Measurements from ENCODE around the gene IFT81. TPM values are rescaled to one million over a fixed set of nuclear protein-coding genes. Genes with fewer than 3 reads are reported as not detected.

Gene IFT81
- total RNA-seq, 4 donors from 2014 or later: 3.4 to 9.2 (median 8.1) TPM

DNA sequence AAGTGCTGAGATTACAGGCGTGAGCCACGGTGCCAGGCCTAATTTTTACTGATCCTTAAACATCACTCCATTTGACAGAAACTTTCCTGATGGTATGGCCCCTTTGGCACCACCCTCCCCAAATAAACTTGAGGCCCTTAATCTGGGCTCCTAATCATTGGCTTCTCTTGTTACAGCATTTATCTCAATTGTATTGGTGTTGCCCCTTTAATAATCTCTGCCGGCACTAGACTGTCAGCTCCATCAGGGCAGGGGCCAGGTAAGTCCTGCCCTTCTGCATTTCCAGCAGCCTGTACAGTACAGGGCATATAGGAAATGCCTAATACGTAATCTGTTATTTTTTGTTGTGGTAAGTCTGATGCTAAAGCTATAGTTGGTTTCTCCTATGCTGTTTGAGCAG, 1.2 kb upstream of the IFT81 start:
- TF ChIP-seq, protein P1, sequence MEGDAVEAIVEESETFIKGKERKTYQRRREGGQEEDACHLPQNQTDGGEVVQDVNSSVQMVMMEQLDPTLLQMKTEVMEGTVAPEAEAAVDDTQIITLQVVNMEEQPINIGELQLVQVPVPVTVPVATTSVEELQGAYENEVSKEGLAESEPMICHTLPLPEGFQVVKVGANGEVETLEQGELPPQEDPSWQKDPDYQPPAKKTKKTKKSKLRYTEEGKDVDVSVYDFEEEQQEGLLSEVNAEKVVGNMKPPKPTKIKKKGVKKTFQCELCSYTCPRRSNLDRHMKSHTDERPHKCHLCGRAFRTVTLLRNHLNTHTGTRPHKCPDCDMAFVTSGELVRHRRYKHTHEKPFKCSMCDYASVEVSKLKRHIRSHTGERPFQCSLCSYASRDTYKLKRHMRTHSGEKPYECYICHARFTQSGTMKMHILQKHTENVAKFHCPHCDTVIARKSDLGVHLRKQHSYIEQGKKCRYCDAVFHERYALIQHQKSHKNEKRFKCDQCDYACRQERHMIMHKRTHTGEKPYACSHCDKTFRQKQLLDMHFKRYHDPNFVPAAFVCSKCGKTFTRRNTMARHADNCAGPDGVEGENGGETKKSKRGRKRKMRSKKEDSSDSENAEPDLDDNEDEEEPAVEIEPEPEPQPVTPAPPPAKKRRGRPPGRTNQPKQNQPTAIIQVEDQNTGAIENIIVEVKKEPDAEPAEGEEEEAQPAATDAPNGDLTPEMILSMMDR (IDR thresholded peaks at IDR 0.05; ENCODE audit: low read depth): no peak

DNA sequence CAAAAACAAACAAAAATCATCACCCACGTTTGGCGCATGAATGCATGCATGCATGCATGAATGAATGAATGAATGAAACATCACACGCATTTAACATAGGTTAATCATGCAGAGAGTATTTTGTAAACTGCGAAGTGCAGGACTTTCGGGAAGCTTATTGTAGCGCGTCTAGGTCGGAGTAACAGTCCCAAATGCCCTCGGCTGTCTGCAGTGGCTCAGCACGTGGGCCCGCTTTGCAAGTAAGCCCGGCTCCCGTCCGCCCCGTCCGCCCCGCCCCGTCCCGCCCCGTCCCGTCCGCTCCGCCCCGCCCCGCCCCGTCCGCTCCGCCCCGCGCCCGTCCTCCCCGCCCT, 263 bp upstream of the IFT81 start:
- TF ChIP-seq, protein P1 (IDR thresholded peaks at IDR 0.05; ENCODE audit: low read depth): no peak

DNA sequence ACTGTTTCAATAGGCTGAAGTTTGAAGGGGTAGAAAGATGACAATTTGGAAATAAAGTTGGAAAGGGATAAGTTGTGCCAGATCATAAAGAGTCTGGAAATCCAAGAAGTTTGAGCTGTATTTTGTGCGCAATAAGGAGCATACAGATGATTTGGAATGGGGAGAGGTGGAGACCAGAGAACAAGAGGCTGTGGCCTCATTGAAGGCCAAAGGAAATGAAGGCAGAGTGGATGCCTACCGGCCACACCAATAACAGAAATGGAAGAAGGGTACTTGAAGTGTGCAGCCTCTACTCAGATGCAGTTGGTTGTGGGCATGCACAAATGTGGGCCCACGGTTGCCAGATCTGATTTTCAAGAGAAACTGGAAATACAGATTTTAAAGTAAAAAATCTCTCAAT, 2.4 kb downstream of the IFT81 start:
- TF ChIP-seq, protein P1 (IDR thresholded peaks at IDR 0.05; ENCODE audit: low read depth): no peak

DNA sequence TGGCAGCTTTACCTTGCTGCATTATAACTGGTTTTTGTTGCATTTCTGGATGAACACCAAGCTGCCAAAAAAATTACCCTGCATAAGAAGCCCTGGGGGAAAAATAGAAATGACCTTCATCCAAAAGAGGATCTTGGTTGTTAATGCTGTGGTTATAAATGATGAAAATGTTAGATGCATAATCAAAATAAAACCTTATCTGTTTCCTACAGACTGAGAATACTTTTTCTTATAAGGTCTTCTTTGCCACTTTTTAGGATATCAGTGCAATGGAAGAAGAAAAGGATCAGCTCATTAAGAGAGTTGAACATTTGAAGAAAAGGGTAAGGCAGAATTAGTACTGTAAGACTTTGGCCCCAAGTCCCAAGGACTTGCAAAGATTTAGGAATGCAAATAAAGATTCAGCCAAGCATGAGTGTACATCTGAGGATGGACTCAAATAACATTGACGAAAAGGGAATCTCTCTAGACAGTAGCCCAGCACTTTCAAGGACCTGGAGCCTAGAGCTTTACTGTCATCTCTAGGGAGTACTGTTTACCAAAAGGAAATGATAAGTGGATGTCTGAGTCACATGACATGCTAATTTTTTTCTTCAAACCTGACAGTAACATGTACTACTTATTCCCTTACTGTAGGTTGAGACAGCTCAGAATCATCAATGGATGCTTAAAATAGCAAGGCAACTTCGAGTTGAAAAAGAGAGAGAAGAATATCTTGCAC, 10.7 kb downstream of the IFT81 start:
- TF ChIP-seq, protein P1 (IDR thresholded peaks at IDR 0.05; ENCODE audit: low read depth): no peak

DNA sequence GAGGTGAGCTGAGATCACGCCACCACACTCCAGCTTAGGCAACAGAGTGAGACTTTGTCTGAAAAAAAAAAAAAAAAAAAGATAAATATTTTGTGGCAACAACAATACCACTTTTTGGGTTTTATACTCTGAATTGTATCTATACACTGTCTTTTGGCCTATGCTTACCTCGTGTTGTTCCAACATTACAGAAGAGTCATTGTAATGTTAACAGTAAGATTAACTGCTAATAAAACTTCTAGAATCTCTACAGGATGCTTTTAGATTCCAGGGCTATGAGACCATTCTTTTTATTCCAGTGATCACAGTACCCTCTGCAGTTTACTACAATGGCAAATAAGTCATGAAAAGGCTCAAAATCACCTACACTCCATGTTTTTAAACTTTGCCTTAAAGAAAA, 11.6 kb downstream of the IFT81 start:
- TF ChIP-seq, protein P1 (IDR thresholded peaks at IDR 0.05; ENCODE audit: low read depth): no peak

DNA sequence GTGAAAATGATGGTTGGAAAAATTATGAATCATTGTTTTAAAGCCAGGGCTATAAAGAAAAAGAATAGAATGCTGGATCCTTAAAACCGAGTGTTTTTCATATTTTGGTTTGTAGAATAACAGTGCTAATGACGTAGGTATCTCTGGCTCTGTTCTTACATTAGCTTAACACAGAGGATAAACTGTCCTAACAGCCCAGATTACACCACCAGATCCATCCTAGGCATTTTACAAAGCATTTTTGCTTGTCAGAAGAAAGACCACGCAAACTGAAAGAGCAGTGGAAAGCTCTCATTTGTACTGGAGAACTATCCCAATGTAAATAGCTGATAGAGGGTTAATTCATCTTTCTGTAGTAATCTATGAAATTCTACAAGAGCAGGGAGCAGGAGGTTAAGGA, 13.6 kb downstream of the IFT81 start:
- TF ChIP-seq, protein P1 (IDR thresholded peaks at IDR 0.05; ENCODE audit: low read depth): no peak

DNA sequence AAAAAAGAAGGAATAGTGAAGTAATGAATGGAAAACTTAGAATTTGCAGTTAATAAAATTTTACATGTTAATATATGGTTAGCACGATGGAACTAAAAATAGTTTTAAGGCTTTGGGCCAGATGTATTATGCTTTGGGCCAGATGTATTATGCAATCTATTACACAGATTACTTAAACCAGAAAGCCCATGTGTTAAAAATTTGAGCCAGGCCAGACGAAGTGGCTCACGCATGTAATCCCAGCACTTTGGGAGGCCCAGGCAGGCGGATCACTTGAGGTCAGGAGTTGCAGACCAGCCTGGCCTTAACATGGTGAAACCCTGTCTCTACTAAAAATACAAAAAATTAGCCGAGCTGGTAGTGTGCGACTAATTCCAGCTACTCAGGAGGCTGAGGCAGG, 17.2 kb downstream of the IFT81 start:
- TF ChIP-seq, protein P1 (IDR thresholded peaks at IDR 0.05; ENCODE audit: low read depth): no peak

Data from subcutaneous adipose tissue (tissue), 4 donors.